ENCODE results near the gene PHF12.

Gene PHF12

DNA sequence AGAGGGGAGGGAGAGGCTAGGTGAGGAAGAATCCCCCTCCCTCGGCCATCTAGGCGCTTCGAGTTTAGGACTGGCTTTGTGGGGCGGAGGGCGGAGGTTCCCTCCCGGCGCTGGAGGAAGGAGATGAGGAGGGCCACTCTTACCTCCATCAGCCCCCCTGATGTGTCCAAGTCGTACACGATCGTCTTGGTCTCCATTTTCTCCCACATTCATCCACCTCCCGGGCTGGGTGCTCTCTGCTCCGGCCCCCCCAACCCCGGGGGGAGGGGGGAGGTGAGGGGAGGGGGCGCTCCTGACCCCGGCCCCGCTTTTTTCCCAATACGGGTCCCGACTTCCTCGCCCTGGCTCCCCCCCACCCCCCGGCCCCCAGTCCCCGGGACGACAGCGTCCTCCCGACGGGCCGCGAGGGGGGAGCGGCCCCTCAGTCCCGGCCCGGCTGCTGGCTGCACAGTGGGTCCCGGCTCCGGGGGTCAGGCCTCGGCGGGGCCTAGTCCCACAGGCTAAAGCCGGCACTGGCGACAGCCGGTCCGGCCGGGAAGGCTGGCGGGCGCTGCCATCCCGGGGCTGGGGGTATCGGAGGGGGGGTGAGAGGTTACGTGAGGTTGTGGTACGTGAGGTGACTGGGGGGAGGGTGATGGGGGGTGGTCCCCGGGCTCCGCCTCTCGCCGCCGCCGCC is 428 bp downstream of the PHF12 start:
- H3K4me3 ChIP-seq (ENCODE audit: low read length): peak overlapping the region; percentile 86
- H3K9me3 ChIP-seq (replicated peaks; ENCODE audit: low read length): no peaks in the 10 kb centered on the region
- no peaks in the 10 kb centered on the region for H3K27me3 ChIP-seq (ENCODE audit: control insufficient read depth, insufficient read depth, low read length)
- peak overlapping the region; percentile 89 for H3K9ac ChIP-seq (ENCODE audit: low read depth, low read length)
- peaks cover 32% of the 10 kb centered on the region for H3K4me1 ChIP-seq (ENCODE audit: control insufficient read depth, insufficient read depth, low read length)
- H3K36me3 ChIP-seq (ENCODE audit: insufficient read depth, low read length): peaks cover 7% of the 10 kb centered on the region
- H3K4me2 ChIP-seq (ENCODE audit: low read length): peak overlapping the region; percentile 85

- Histone ChIP-seq H3K9ac (ENCODE audit: low read depth, low read length) (peak overlapping the region; percentile 89), H3K4me3 (ENCODE audit: low read length) (peak overlapping the region; percentile 86), H3K36me3 (ENCODE audit: insufficient read depth, low read length) (peaks cover 7% of the 10 kb centered on the region), H3K4me1 (ENCODE audit: control insufficient read depth, insufficient read depth, low read length) (peaks cover 39% of the 10 kb centered on the region), H3K9me3 (replicated peaks; ENCODE audit: low read length) (no peaks in the 10 kb centered on the region), H3K4me2 (ENCODE audit: low read length) (peak overlapping the region; percentile 85), H3K27me3 (ENCODE audit: control insufficient read depth, insufficient read depth, low read length) (no peaks in the 10 kb centered on the region)
Measured at GRCh38 chr17:28950017-28950751, 1.1 kb downstream of the PHF12 start.

DNA sequence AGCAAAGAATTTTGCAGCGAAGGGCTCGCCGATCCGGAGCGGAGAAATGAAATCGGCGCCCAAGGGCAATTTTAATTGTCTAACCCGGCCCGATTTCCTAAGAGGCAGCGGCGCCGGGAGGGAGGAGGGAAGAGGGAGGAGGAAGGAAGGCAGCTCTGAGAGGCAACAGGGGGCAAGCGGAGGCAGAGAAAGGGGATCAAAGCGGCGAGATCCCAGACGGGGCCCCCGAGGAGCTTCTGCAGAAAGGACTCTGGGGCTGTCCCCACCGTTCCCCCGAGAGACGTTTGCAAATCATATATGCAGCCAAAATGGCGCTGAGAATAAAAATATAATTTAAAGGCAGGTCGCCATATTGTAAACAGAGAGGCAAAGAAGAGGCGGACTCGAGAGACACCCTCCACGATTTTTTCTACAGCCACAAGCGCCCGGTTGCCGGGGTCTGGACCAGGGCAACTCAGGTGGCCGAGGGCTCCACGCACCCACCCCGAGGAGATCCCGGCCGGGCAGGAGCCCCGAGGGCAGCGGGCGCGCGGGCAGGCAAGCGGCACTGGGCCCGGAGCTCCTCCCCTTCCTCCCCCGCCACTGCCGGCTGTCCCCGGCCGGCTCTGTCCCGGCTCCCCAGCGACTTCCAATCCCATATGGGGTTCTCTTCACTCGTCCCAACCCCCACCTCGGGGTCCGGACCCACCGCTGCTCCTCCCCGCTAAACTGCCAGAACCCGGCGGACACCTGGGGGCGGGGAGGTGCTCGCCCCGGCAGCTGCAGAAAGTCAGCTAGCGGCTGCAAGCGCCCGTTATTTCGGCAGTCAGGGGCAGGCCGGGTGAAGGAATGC is 1.9 kb downstream of the PHF12 start:
- Histone ChIP-seq H3K4me3 (ENCODE audit: low read length) (peak overlapping the region; percentile 86), H3K9ac (ENCODE audit: low read depth, low read length) (peak overlapping the region; percentile 89), H3K4me1 (ENCODE audit: control insufficient read depth, insufficient read depth, low read length) (peaks cover 44% of the 10 kb centered on the region), H3K9me3 (replicated peaks; ENCODE audit: low read length) (no peaks in the 10 kb centered on the region), H3K27me3 (ENCODE audit: control insufficient read depth, insufficient read depth, low read length) (no peaks in the 10 kb centered on the region), H3K4me2 (ENCODE audit: low read length) (peak overlapping the region; percentile 85), H3K36me3 (ENCODE audit: insufficient read depth, low read length) (peaks cover 7% of the 10 kb centered on the region)

- no peaks in the 10 kb centered on the region for H3K9me3 ChIP-seq (replicated peaks; ENCODE audit: low read length)
- peaks cover 7% of the 10 kb centered on the region for H3K36me3 ChIP-seq (ENCODE audit: insufficient read depth, low read length)
- peak overlapping the region; percentile 86 for H3K4me3 ChIP-seq (ENCODE audit: low read length)
- peak overlapping the region; percentile 85 for H3K4me2 ChIP-seq (ENCODE audit: low read length)
- peaks cover 44% of the 10 kb centered on the region for H3K4me1 ChIP-seq (ENCODE audit: control insufficient read depth, insufficient read depth, low read length)
- no peaks in the 10 kb centered on the region for H3K27me3 ChIP-seq (ENCODE audit: control insufficient read depth, insufficient read depth, low read length)
- H3K9ac ChIP-seq (ENCODE audit: low read depth, low read length): peak overlapping the region; percentile 89
Measured at GRCh38 chr17:28948873-28949184, 2.5 kb downstream of the PHF12 start.

- peaks cover 7% of the 10 kb centered on the region for H3K36me3 ChIP-seq (ENCODE audit: insufficient read depth, low read length)
- H3K4me1 ChIP-seq (ENCODE audit: control insufficient read depth, insufficient read depth, low read length): peaks cover 44% of the 10 kb centered on the region
- peak overlapping the region; percentile 86 for H3K4me3 ChIP-seq (ENCODE audit: low read length)
- H3K27me3 ChIP-seq (ENCODE audit: control insufficient read depth, insufficient read depth, low read length): no peaks in the 10 kb centered on the region
- H3K9me3 ChIP-seq (replicated peaks; ENCODE audit: low read length): no peaks in the 10 kb centered on the region
- H3K9ac ChIP-seq (ENCODE audit: low read depth, low read length): peak overlapping the region; percentile 89
- peak overlapping the region; percentile 85 for H3K4me2 ChIP-seq (ENCODE audit: low read length)
Measured at GRCh38 chr17:28948342-28948741, 3.0 kb downstream of the PHF12 start.

DNA sequence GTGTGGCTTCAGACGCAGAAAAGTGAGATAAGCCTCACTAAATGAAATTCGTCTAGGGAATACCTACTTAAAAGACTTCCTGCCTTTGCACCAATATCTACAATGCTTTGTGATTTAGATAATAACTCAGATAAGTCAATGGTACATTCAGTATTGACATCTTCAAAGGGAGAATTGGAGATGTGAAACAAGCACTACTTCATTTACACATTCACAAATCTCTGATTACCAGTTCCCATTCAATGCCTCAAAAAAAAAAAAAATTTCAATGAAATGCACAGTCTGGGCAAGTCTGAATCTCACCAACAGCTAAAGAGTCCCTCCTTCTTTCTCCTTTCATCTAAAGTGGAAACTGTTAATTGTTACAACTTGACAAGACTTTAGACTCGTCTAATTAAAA is 3.7 kb downstream of the PHF12 start:
- Histone ChIP-seq H3K36me3 (ENCODE audit: insufficient read depth, low read length) (peaks cover 12% of the 10 kb centered on the region), H3K4me3 (ENCODE audit: low read length) (peak overlapping the region; percentile 86), H3K27me3 (ENCODE audit: control insufficient read depth, insufficient read depth, low read length) (no peaks in the 10 kb centered on the region), H3K4me2 (ENCODE audit: low read length) (peak overlapping the region; percentile 85), H3K9ac (ENCODE audit: low read depth, low read length) (peak overlapping the region; percentile 89), H3K9me3 (replicated peaks; ENCODE audit: low read length) (no peaks in the 10 kb centered on the region), H3K4me1 (ENCODE audit: control insufficient read depth, insufficient read depth, low read length) (peaks cover 41% of the 10 kb centered on the region)

- no peaks in the 10 kb centered on the region for H3K27me3 ChIP-seq (ENCODE audit: control insufficient read depth, insufficient read depth, low read length)
- no peaks in the 10 kb centered on the region for H3K9me3 ChIP-seq (replicated peaks; ENCODE audit: low read length)
- peaks cover 17% of the 10 kb centered on the region for H3K36me3 ChIP-seq (ENCODE audit: insufficient read depth, low read length)
- H3K4me2 ChIP-seq (ENCODE audit: low read length): peak overlapping the region; percentile 71
- peak overlapping the region; percentile 72 for H3K9ac ChIP-seq (ENCODE audit: low read depth, low read length)
- H3K4me3 ChIP-seq (ENCODE audit: low read length): no peak overlapping the region
- peaks cover 36% of the 10 kb centered on the region for H3K4me1 ChIP-seq (ENCODE audit: control insufficient read depth, insufficient read depth, low read length)
Measured at GRCh38 chr17:28946239-28946638, 5.1 kb downstream of the PHF12 start.

DNA sequence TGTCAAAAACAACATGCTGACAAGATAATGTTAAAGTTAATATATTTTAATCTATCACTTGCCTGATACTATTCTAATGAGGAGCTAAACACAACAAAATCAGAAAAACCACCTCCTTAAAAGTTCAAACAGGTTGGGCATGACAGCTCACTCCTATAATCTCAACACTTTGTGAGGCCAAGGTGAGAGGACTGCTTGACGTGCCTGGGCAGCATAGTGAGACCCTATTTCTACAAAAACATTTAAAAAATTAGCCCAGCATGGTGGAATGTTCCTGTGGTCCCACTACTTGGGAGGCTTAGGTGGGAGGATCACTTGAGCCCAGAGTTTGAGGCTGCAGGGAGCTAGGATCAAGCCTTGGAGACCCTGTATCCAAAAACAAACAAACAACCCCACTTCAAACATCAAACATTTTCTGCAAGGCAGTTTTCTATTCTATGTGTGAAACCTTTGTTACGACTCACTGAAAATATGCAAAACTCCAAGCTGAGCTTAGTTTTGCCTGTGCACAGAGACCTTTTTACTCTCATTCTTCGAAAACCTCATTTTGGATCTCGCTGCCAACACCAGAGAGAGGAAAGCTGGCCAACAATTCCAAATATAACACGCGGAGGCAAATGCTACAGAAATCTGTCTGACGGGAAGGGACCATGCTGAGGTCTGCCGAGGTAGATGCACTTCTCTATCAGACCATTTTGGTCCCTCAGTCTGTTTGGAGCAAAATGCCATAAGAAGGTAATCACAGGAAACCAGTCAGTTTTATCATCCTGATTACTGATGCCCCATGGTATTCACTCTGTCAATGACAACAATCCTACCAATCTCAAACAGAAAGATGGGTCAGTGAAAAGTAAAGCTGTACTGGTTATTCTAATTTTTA is 6.2 kb downstream of the PHF12 start:
- H3K4me3 ChIP-seq (ENCODE audit: low read length): peak overlapping the region; percentile 3
- peak overlapping the region; percentile 71 for H3K4me2 ChIP-seq (ENCODE audit: low read length)
- peaks cover 21% of the 10 kb centered on the region for H3K36me3 ChIP-seq (ENCODE audit: insufficient read depth, low read length)
- H3K9me3 ChIP-seq (replicated peaks; ENCODE audit: low read length): no peaks in the 10 kb centered on the region
- H3K9ac ChIP-seq (ENCODE audit: low read depth, low read length): peak overlapping the region; percentile 61
- peaks cover 36% of the 10 kb centered on the region for H3K4me1 ChIP-seq (ENCODE audit: control insufficient read depth, insufficient read depth, low read length)
- no peaks in the 10 kb centered on the region for H3K27me3 ChIP-seq (ENCODE audit: control insufficient read depth, insufficient read depth, low read length)

DNA sequence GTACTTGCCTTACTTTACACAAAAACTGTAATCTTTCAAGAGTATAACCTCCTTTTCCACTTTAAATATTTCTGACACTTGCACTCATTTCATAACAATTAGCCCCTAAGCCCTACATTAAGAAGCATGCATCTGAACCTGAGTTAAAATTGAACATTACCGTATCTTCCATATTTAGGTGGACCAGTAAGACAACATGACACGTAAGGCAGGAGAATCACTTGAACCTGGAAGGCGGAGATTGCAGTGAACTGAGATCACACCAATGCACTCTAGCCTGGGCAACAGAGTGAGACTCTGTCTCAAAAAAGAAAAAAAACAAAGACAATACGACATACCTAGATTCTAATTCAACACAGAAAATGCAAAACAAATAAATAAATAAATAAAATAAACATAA is 7.0 kb downstream of the PHF12 start:
- H3K4me2 ChIP-seq (ENCODE audit: low read length): no peak overlapping the region
- H3K9me3 ChIP-seq (replicated peaks; ENCODE audit: low read length): no peaks in the 10 kb centered on the region
- H3K27me3 ChIP-seq (ENCODE audit: control insufficient read depth, insufficient read depth, low read length): no peaks in the 10 kb centered on the region
- H3K4me1 ChIP-seq (ENCODE audit: control insufficient read depth, insufficient read depth, low read length): peaks cover 36% of the 10 kb centered on the region
- H3K36me3 ChIP-seq (ENCODE audit: insufficient read depth, low read length): peaks cover 24% of the 10 kb centered on the region
- H3K4me3 ChIP-seq (ENCODE audit: low read length): no peak overlapping the region
- no peak overlapping the region for H3K9ac ChIP-seq (ENCODE audit: low read depth, low read length)

DNA sequence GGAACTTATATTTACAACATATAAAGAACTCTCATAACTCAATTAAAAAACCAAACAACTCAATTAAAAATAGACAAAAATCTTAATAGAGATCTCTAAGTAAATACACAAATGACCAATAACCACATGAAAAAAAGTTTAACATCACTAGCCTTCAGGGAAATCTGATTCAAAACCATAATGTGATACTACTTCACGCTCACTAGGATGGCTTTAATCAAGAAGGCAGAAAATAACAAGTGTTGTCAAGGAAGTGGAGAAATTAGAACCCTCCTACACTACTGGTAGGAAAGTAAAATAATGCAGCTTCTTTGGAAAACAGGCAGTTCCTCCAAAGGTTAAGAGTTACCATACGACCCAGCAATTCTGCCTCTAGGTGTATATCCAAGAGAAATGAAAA is 8.4 kb downstream of the PHF12 start:
- Histone ChIP-seq H3K36me3 (ENCODE audit: insufficient read depth, low read length) (peaks cover 22% of the 10 kb centered on the region), H3K9ac (ENCODE audit: low read depth, low read length) (no peak overlapping the region), H3K27me3 (ENCODE audit: control insufficient read depth, insufficient read depth, low read length) (no peaks in the 10 kb centered on the region), H3K4me2 (ENCODE audit: low read length) (no peak overlapping the region), H3K9me3 (replicated peaks; ENCODE audit: low read length) (no peaks in the 10 kb centered on the region), H3K4me1 (ENCODE audit: control insufficient read depth, insufficient read depth, low read length) (peaks cover 36% of the 10 kb centered on the region), H3K4me3 (ENCODE audit: low read length) (no peak overlapping the region)

GRCh38 chr17:28941251-28941650 is 10.1 kb downstream of the PHF12 start:
- Histone ChIP-seq H3K9me3 (replicated peaks; ENCODE audit: low read length) (no peaks in the 10 kb centered on the region), H3K27me3 (ENCODE audit: control insufficient read depth, insufficient read depth, low read length) (no peaks in the 10 kb centered on the region), H3K4me3 (ENCODE audit: low read length) (no peak overlapping the region), H3K4me2 (ENCODE audit: low read length) (no peak overlapping the region), H3K36me3 (ENCODE audit: insufficient read depth, low read length) (peaks cover 21% of the 10 kb centered on the region), H3K4me1 (ENCODE audit: control insufficient read depth, insufficient read depth, low read length) (peaks cover 35% of the 10 kb centered on the region), H3K9ac (ENCODE audit: low read depth, low read length) (no peak overlapping the region)

Data from skeletal muscle satellite cell (primary cell).